ENCODE data around the gene NCCRP1. TPM values are rescaled to one million over a fixed set of nuclear protein-coding genes. Genes with fewer than 3 reads are reported as not detected.

NCCRP1 gene
- total RNA-seq, 1 experiment from 2014 or later: 0.46 TPM

DNA sequence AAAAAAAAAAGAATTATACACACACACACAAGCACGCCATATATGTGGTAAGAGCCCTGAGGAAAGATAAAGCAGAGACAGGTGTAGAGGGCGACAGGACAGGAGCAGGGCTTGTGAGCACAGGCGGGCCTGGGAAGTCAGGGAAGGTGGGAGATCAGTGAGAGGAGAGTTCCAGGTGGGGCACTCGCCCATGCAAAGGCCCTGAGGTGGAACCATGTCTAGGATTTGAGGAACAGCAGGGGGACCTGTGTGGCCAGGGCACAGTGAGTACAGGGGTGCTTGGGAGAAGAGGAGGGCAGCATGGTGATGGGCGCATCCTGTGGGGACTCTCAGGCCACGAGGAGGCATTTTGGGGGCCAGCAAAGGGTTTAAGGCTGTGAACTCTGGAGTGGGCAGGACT is 32.5 kb upstream of the NCCRP1 start:
- CTCF ChIA-PET: interaction anchor here (0.5 kb wide), 1 partner anchor 765 kb away, joined by 3 read pairs; no protein-coding TSS in a partner anchor
- Histone ChIP-seq H3K4me3 (ENCODE audit: low read depth in 2 of 2, low read length in 2 of 2) (no peak overlapping the region), H3K27ac (ENCODE audit: low read length) (no peak overlapping the region), H3K36me3 (ENCODE audit: control insufficient read depth, insufficient read depth, low read length) (0 out of 2 replicates have a peak, but pooled peaks cover under 1% of the 10 kb centered on the region), H3K4me1 (ENCODE audit: control insufficient read depth, insufficient read depth, low read length) (peaks cover 36% of the 10 kb centered on the region), H3K27me3 (ENCODE audit: control insufficient read depth, insufficient read depth, low read length) (no peaks in the 10 kb centered on the region), H3K9me3 (ENCODE audit: control insufficient read depth, insufficient read depth, low read depth, low read length) (no peaks in the 10 kb centered on the region)
- DNase-seq (ENCODE audit: low read depth, low spot score): no peak
- in situ Hi-C loops (cut with HindIII; ENCODE audit: low pct_unique_long_range_greater_than_20kb, low sequenced_read_pairs) (no loop called here), intact Hi-C loops (cut with micrococcal nuclease; ENCODE audit: unreplicated experiment) (no loop called here)
- TF ChIP-seq SIN3A (IDR thresholded peaks at IDR 0.05; ENCODE audit: borderline replicate concordance, insufficient read depth, low read depth, low read length) (no peak), TCF7L2 (IDR thresholded peaks at IDR 0.05; ENCODE audit: low read depth, low read length) (no peak), POLR2AphosphoS5 (IDR thresholded peaks at IDR 0.05; ENCODE audit: low read depth, low read length) (no peak)
- TF ChIP-seq, protein P1, sequence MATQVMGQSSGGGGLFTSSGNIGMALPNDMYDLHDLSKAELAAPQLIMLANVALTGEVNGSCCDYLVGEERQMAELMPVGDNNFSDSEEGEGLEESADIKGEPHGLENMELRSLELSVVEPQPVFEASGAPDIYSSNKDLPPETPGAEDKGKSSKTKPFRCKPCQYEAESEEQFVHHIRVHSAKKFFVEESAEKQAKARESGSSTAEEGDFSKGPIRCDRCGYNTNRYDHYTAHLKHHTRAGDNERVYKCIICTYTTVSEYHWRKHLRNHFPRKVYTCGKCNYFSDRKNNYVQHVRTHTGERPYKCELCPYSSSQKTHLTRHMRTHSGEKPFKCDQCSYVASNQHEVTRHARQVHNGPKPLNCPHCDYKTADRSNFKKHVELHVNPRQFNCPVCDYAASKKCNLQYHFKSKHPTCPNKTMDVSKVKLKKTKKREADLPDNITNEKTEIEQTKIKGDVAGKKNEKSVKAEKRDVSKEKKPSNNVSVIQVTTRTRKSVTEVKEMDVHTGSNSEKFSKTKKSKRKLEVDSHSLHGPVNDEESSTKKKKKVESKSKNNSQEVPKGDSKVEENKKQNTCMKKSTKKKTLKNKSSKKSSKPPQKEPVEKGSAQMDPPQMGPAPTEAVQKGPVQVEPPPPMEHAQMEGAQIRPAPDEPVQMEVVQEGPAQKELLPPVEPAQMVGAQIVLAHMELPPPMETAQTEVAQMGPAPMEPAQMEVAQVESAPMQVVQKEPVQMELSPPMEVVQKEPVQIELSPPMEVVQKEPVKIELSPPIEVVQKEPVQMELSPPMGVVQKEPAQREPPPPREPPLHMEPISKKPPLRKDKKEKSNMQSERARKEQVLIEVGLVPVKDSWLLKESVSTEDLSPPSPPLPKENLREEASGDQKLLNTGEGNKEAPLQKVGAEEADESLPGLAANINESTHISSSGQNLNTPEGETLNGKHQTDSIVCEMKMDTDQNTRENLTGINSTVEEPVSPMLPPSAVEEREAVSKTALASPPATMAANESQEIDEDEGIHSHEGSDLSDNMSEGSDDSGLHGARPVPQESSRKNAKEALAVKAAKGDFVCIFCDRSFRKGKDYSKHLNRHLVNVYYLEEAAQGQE (IDR thresholded peaks at IDR 0.05; ENCODE audit: insufficient read depth in 1 of 2, low read depth in 2 of 2, low read length in 1 of 2): no peak
- TF ChIP-seq, protein P2, sequence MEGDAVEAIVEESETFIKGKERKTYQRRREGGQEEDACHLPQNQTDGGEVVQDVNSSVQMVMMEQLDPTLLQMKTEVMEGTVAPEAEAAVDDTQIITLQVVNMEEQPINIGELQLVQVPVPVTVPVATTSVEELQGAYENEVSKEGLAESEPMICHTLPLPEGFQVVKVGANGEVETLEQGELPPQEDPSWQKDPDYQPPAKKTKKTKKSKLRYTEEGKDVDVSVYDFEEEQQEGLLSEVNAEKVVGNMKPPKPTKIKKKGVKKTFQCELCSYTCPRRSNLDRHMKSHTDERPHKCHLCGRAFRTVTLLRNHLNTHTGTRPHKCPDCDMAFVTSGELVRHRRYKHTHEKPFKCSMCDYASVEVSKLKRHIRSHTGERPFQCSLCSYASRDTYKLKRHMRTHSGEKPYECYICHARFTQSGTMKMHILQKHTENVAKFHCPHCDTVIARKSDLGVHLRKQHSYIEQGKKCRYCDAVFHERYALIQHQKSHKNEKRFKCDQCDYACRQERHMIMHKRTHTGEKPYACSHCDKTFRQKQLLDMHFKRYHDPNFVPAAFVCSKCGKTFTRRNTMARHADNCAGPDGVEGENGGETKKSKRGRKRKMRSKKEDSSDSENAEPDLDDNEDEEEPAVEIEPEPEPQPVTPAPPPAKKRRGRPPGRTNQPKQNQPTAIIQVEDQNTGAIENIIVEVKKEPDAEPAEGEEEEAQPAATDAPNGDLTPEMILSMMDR (IDR thresholded peaks at IDR 0.05): no peak
- POLR2A ChIA-PET: no interaction called here
- ATAC-seq: no peak
- BruUV-seq (replicated peaks): no TSS peak

DNA sequence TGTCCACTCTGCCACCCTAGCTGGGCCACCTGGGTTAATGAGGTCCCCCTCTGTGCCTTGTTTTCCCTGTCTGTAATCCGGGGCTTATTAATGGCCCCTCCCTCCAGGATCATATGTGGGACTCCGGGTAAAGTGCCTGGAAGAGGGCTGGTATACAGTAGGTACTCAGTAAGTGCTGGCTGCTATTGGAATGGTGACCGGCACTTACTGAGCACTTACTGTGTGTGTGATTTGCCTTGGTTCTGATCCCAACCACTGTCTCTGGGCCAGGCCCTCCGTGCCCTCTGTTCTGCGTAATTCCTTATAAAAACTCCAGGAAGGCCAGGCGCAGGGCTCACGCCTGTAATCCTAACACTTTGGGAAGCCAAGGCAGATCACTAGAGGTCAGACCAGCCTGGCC is 30.9 kb upstream of the NCCRP1 start:
- ChIA-PET POLR2A (no interaction called here), CTCF (interaction anchor here (0.5 to 1.1 kb wide), 4 partner anchors 38 to 625 kb away, joined by 3 to 25 read pairs (median 3); partner anchors contain the start of gene SYCN)
- intact Hi-C loops (cut with micrococcal nuclease; ENCODE audit: unreplicated experiment): no loop called here
- no peaks in the 10 kb centered on the region for H3K27me3 ChIP-seq (ENCODE audit: control insufficient read depth, insufficient read depth, low read length)
- ATAC-seq (no peak), DNase-seq (ENCODE audit: low read depth, low spot score) (no peak)
- H3K9me3 ChIP-seq (ENCODE audit: control insufficient read depth, insufficient read depth, low read depth, low read length): no peaks in the 10 kb centered on the region
- 0 out of 2 replicates have a peak, but pooled peaks cover 2% of the 10 kb centered on the region for H3K36me3 ChIP-seq (ENCODE audit: control insufficient read depth, insufficient read depth, low read length)
- BruUV-seq (replicated peaks): no TSS peak
- H3K4me3 ChIP-seq (ENCODE audit: low read depth in 2 of 2, low read length in 2 of 2): no peak overlapping the region
- in situ Hi-C loops (cut with HindIII; ENCODE audit: low pct_unique_long_range_greater_than_20kb, low sequenced_read_pairs): no loop called here
- H3K4me1 ChIP-seq (ENCODE audit: control insufficient read depth, insufficient read depth, low read length): peaks cover 31% of the 10 kb centered on the region
- no peak overlapping the region for H3K27ac ChIP-seq (ENCODE audit: low read length)
- TF ChIP-seq, protein P1 (IDR thresholded peaks at IDR 0.05; ENCODE audit: insufficient read depth in 1 of 2, low read depth in 2 of 2, low read length in 1 of 2): no peak
- TF ChIP-seq TCF7L2 (IDR thresholded peaks at IDR 0.05; ENCODE audit: low read depth, low read length) (no peak), POLR2AphosphoS5 (IDR thresholded peaks at IDR 0.05; ENCODE audit: low read depth, low read length) (no peak)

Data from Panc1 (cell line).